H1 (cell line): ENCODE data around the gene CELSR1. TPM values are rescaled to one million over a fixed set of nuclear protein-coding genes. Genes with fewer than 3 reads are reported as not detected.

Source experiments
- polyA plus RNA-seq, 7 experiments: library from polyadenylated mRNA; depleted of rRNA in 3 of 7; stranded (reverse) in 5 of 7; unstranded in 2 of 7; fragments of >200 nt in 5 of 7; fragments of 200-250 nt in 2 of 7; gene quantifications; 1 replicate in 5 of 7; 2 replicates in 1 of 7; 4 replicates in 1 of 7; pipeline versions ENCODE4 v1.2.1 to v1.2.3, GENCODE V29; 2011 to 2013; ENCODE audit warnings: missing spikeins in 2 of 7, mixed read lengths in 2 of 7
- total RNA-seq: library from RNA; stranded (reverse); fragmentation: NEBNext Ultra II Directional; extraction: Animal tissue kit (Norgen Biotek cat#: 25700); gene quantifications from 2 replicates; pipeline ENCODE4 v1.2.1, GENCODE V29; 2021
- TF ChIP-seq, protein P1 (sequence below): IDR thresholded peaks from 2 replicates; pipeline ENCODE4 v1.6.1; 2012; ENCODE audit warnings: inconsistent platforms

Gene CELSR1
- total and polyA plus RNA-seq, 2 of the 8 experiments (the other 6 are each of a cell fraction or from before 2014, with no cell fraction given) = 9.0 to 12.4 TPM

- TF ChIP-seq, protein P1, sequence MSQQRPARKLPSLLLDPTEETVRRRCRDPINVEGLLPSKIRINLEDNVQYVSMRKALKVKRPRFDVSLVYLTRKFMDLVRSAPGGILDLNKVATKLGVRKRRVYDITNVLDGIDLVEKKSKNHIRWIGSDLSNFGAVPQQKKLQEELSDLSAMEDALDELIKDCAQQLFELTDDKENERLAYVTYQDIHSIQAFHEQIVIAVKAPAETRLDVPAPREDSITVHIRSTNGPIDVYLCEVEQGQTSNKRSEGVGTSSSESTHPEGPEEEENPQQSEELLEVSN = no peak
- TF ChIP-seq, all 59 proteins: peak for 0
These were observed 37.1 kb upstream of the CELSR1 start (continued) for GRCh38 chr22:46574438-46574992.
